Thyroid gland (tissue), 4 donors: ENCODE measurements around the gene ULK2. TPM values are rescaled to one million over a fixed set of nuclear protein-coding genes. Genes with fewer than 3 reads are reported as not detected.

ENCODE experiments used
- DNase-seq, 2 donors: peaks; one replicate each; pipeline ENCODE4 v3.0.0-alpha.2; 2019
- H3K27ac ChIP-seq, 3 donors: fragments of 200-600 bp; sonication (generic); 1 replicate in 2 of 3; 2 replicates in 1 of 3; pipeline ENCODE4 v1.5.1; 2016 to 2019; ENCODE audit warnings: mild to moderate bottlenecking in 1 of 3, moderate library complexity in 1 of 3
- H3K27me3 ChIP-seq: fragments of 200-600 bp; sonication (generic); one replicate; pipeline ENCODE4 v1.5.1; 2019
- H3K36me3 ChIP-seq, 2 donors: fragments of 200-600 bp; sonication (generic); one replicate each; pipeline ENCODE4 v1.5.1; 2016 to 2019
- H3K4me1 ChIP-seq, 2 donors: fragments of 200-600 bp; sonication (generic); one replicate each; pipeline ENCODE4 v1.5.1; 2017 to 2019
- H3K4me3 ChIP-seq, 3 donors: fragments of 200-600 bp; sonication (generic); replicated peaks in 1 of 3; 1 replicate in 2 of 3; 2 replicates in 1 of 3; pipeline ENCODE4 v1.5.1; 2016; ENCODE audit warnings: mild to moderate bottlenecking in 1 of 3
- H3K9me3 ChIP-seq: fragments of 200-600 bp; sonication (generic); one replicate; pipeline ENCODE4 v1.5.1; 2017
- CTCF ChIP-seq, 6 experiments: fragments of 200-600 bp in 3 of 6; fragments of 450-650 bp in 3 of 6; sonication (generic) in 3 of 6; IDR thresholded peaks; one replicate each; pipeline ENCODE4 v1.5.1; 2016 to 2019; ENCODE audit warnings: antibody characterized with exemption in 6 of 6, mild to moderate bottlenecking in 2 of 6, inconsistent platforms in 1 of 6, moderate library complexity in 1 of 6
- POLR2A ChIP-seq, 2 donors: fragments of 450-650 bp; IDR thresholded peaks; one replicate each; pipeline ENCODE4 v1.6.1; 2017; ENCODE audit warnings: antibody characterized with exemption in 2 of 2, mild to moderate bottlenecking in 2 of 2, moderate library complexity in 1 of 2
- WGBS, 2 donors: methylation state at CpG; one replicate each; pipeline ENCODE4 v1.1.5; 2017; 5-methylcytosine and 5-hydroxymethylcytosine counted together
- intact Hi-C: fragments of 100-400 bp; cut with DNase I; formaldehyde crosslinking; loops from one replicate; pipeline ENCODE4 v1.15.1; 2023
- total RNA-seq, 4 donors: library from RNA; depleted of rRNA; stranded (reverse); fragments of >200 nt; gene quantifications; one replicate each; pipeline ENCODE4 v1.2.3, GENCODE V29; 2016

The ULK2 gene
- total RNA-seq, 4 donors from 2014 or later, result 15.8 to 22.6 (median 16.8) TPM

GRCh38 chr17:19770985-19771735 lies 96.6 kb downstream of the ULK2 start:
- TF ChIP-seq CTCF (IDR thresholded peaks at IDR 0.05) (no peak), POLR2A (IDR thresholded peaks at IDR 0.05) (no peak)
- 72 to 74% methylated on average over 6 of the region's 6 CpGs for WGBS, 2 donors
- H3K4me3 ChIP-seq, result no peak overlapping the region
- H3K4me1 ChIP-seq, result peaks cover 3 to 22% of the 10 kb centered on the region in 2 donors
- intact Hi-C loops, result no loop called here
- DNase-seq, result no peak
- H3K27me3 ChIP-seq, result no peaks in the 10 kb centered on the region
- no peaks in the 10 kb centered on the region for H3K36me3 ChIP-seq
- H3K9me3 ChIP-seq, result no peaks in the 10 kb centered on the region
- peak overlapping the region in 1 of 3 donors; percentile 34 for H3K27ac ChIP-seq

GRCh38 chr17:19769946-19770652 lies 97.6 kb downstream of the ULK2 start:
- Histone ChIP-seq H3K4me1 (peaks cover 3 to 17% of the 10 kb centered on the region in 2 donors), H3K9me3 (no peaks in the 10 kb centered on the region), H3K27me3 (no peaks in the 10 kb centered on the region), H3K4me3 (no peak overlapping the region), H3K36me3 (no peaks in the 10 kb centered on the region), H3K27ac (peak overlapping the region in 1 of 3 donors; percentile 1)
- 87 to 97% methylated on average over 6 to 7 of the region's 7 CpGs for WGBS, 2 donors
- TF ChIP-seq CTCF (IDR thresholded peaks at IDR 0.05) (no peak), POLR2A (IDR thresholded peaks at IDR 0.05) (no peak)
- intact Hi-C loops, result loop anchor here (5.0 to 10.0 kb wide), 2 partner anchors 323 to 405 kb away; partner anchors contain the start of gene B9D1
- no peak for DNase-seq

- no peak for TF ChIP-seq CTCF (IDR thresholded peaks at IDR 0.05)
- TF ChIP-seq POLR2A (IDR thresholded peaks at IDR 0.05), result no peak
- Histone ChIP-seq H3K36me3 (no peaks in the 10 kb centered on the region), H3K4me1 (peaks cover 3 to 17% of the 10 kb centered on the region in 2 donors), H3K27me3 (no peaks in the 10 kb centered on the region), H3K27ac (peak overlapping the region in 1 of 3 donors; percentile 24), H3K4me3 (no peak overlapping the region), H3K9me3 (no peaks in the 10 kb centered on the region)
- DNase-seq, result no peak
- intact Hi-C loops, result loop anchor here (5.0 to 10.0 kb wide), 2 partner anchors 321 to 403 kb away; partner anchors contain the start of gene B9D1
- 49 to 61% methylated on average over 10 of the region's 10 CpGs for WGBS, 2 donors
These were observed 99.5 kb downstream of the ULK2 start for GRCh38 chr17:19768046-19768782.

- intact Hi-C loops, result loop anchor here (2.0 to 10.0 kb wide), 3 partner anchors 252 to 402 kb away; partner anchors contain the start of gene B9D1
- DNase-seq, result peak; percentile 74 to 80
- peak; percentile 79 to 98 (median 95) for TF ChIP-seq CTCF (IDR thresholded peaks at IDR 0.05)
- no peak for TF ChIP-seq POLR2A (IDR thresholded peaks at IDR 0.05)
- H3K4me1 ChIP-seq, result peaks cover 0 to 10% of the 10 kb centered on the region in 2 donors
- no peaks in the 10 kb centered on the region for H3K9me3 ChIP-seq
- H3K4me3 ChIP-seq, result no peak overlapping the region
- H3K27me3 ChIP-seq, result no peaks in the 10 kb centered on the region
- no peaks in the 10 kb centered on the region for H3K36me3 ChIP-seq
- 22 to 38% methylated on average over 6 to 12 of the region's 12 CpGs for WGBS, 2 donors
- no peak overlapping the region for H3K27ac ChIP-seq
These were observed 101.1 kb downstream of the ULK2 start for GRCh38 chr17:19766421-19767270.
